H1 (cell line): ENCODE data around the gene GGA2. TPM values are rescaled to one million over a fixed set of nuclear protein-coding genes. Genes with fewer than 3 reads are reported as not detected.

ENCODE experiments used
- CBX5 ChIP-seq: fragments of 300-800, 300-1000 bp; sonication (generic); IDR thresholded peaks from 2 replicates; pipeline ENCODE4 v1.7.1; 2016; ENCODE audit warnings: antibody characterized with exemption, low read length, low read depth
- CHD2 ChIP-seq: IDR thresholded peaks from 2 replicates; pipeline ENCODE4 v1.6.1; 2012; ENCODE audit warnings: low read length, improper control_type of control experiment
- CHD7 ChIP-seq: fragments of 300-600 bp; sonication (generic); IDR thresholded peaks from 2 replicates; pipeline ENCODE4 v1.7.1; 2012; ENCODE audit warnings: low read length, moderate library complexity, mild to moderate bottlenecking, inconsistent platforms; ENCODE audit not compliant: insufficient replicate concordance
- FOSL1 ChIP-seq: IDR thresholded peaks from 2 replicates; pipeline ENCODE4 v1.6.1; 2011; ENCODE audit warnings: mild to moderate bottlenecking, low read depth, low read length, moderate library complexity; ENCODE audit not compliant: insufficient read depth
- GABPA ChIP-seq: IDR thresholded peaks from 2 replicates; pipeline ENCODE4 v1.6.1; 2011; ENCODE audit warnings: mild to moderate bottlenecking, low read length, moderate library complexity, borderline replicate concordance; ENCODE audit not compliant: insufficient read depth
- SIN3A ChIP-seq, 2 experiments: IDR thresholded peaks in 1 of 2; conservative IDR thresholded peaks in 1 of 2; 2 replicates each; pipeline ENCODE4 v1.6.1; 2011 to 2012; ENCODE audit warnings: low read length in 2 of 2, improper control_type of control experiment in 1 of 2, low read depth in 1 of 2, mild to moderate bottlenecking in 1 of 2
- polyA plus RNA-seq, 7 experiments: library from polyadenylated mRNA; depleted of rRNA in 3 of 7; stranded (reverse) in 5 of 7; unstranded in 2 of 7; fragments of >200 nt in 5 of 7; fragments of 200-250 nt in 2 of 7; gene quantifications; 1 replicate in 5 of 7; 2 replicates in 1 of 7; 4 replicates in 1 of 7; pipeline versions ENCODE4 v1.2.1 to v1.2.3, GENCODE V29; 2011 to 2013; ENCODE audit warnings: missing spikeins in 2 of 7, mixed read lengths in 2 of 7
- total RNA-seq: library from RNA; stranded (reverse); fragmentation: NEBNext Ultra II Directional; extraction: Animal tissue kit (Norgen Biotek cat#: 25700); gene quantifications from 2 replicates; pipeline ENCODE4 v1.2.1, GENCODE V29; 2021

Gene GGA2
- total and polyA plus RNA-seq, 2 of the 8 experiments (the other 6 are each of a cell fraction or from before 2014, with no cell fraction given), result 65.8 to 114 TPM

GRCh38 chr16:23505180-23505665 is 5.1 kb downstream of the GGA2 start (continued):
- no peak for TF ChIP-seq CBX5
- TF ChIP-seq CHD7, result no peak
- no peak for TF ChIP-seq CHD2
- no peak for TF ChIP-seq SIN3A (conservative IDR thresholded peaks at IDR 0.05 in 1 of 2, IDR thresholded peaks at IDR 0.05 in 1 of 2; ENCODE audit: low read depth in 1 of 2, low read length in 2 of 2)
- no peak for TF ChIP-seq GABPA
- TF ChIP-seq FOSL1, result no peak
